ENCODE results near the gene TAS2R30.
A peak's percentile ranks its signal among the peaks of the same experiment; 100 is the strongest.

Gene TAS2R30

GRCh38 chr12:11134305-11134704 lies at the start of gene TAS2R30:
TSS of gene TAS2R30 (minus strand) at chr12:11134644. CDS start at chr12:11134244, 400 bp downstream.
- DNase-seq (ENCODE audit: low spot score), result no peak

- DNase-seq (ENCODE audit: low spot score), result no peak
These were observed 48.6 kb upstream of the TAS2R30 start for GRCh38 chr12:11183011-11183410.

GRCh38 chr12:11182529-11182928 lies 48.1 kb upstream of the TAS2R30 start:
- DNase-seq (ENCODE audit: low spot score), result no peak

DNA sequence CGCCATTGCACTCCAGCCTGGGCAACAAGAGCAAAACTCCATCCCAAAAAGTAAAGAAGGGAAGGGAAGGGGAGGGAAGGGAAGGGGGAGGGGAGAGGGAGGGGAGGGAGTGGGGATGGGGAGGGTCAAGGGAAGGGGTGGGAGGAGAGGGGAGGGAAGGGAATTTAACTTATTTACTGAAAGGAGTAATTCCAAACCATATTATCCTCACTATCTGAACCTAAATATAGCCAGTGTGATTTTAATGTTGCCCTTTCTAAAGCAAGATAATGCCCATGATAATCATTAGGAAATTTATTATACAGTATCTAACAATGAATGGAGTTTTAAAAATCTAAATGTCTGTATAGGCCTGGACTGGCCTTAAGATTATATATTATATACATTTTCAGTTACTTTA lies 43.8 kb upstream of the TAS2R30 start:
- DNase-seq (ENCODE audit: low spot score), result no peak

DNA sequence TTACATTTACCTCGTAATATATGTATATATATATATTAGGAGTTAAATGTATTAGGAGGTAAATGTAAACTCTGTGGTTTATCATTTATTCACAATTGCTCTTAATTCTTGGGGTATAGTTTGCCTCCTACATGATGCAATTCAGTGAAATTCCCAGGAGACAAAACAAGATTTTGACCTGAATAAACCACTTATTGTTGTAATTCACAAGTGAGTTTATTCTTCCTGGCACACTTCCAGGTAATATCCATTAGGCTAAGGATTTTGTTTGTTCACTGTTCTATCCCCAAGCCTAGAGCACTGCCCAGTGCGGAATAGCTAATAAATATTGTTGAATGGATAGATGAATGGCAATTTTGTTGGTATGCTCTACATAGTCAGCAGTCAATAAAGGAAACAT lies 39.6 kb upstream of the TAS2R30 start:
- no peak for DNase-seq (ENCODE audit: low spot score)

DNA sequence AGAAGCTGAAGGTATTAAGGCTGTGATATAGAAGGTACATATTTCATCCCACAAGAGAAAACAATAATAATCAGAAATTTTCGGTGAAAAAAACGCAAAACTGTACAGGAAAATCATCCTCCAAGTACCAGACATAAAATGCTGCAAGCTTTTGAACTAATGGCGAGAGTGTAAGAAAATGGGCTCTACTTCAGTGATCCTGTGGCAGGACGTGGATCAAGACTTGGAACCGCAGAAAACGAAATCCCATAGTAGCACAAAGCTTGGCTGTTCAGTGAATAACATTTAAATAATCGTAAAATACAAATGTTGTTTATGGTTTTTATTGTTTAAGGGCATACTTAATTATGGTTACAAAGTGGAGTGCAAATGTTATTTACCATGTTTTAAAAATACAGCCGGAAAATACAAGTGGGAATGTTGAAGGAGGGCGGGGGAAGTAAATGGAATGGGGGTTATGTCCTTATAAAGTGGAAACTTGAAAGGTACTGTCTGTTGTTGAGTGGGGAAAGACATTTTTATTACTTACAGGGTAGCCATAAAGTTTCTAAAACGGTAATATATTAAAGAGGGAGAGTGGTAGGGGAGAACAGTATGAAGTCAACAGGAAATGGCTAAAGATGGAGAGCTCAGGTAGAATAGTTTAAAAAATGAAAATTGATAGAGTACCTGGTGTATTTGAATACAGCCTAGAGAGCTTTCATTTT lies 37.7 kb upstream of the TAS2R30 start:
- no peak for DNase-seq (ENCODE audit: low spot score)

- DNase-seq (ENCODE audit: low spot score), result peak; percentile 87
These were observed 36.9 kb upstream of the TAS2R30 start, which contains the start of gene SMIM10L1 for GRCh38 chr12:11171145-11171968. TSS of gene SMIM10L1 (plus strand) at chr12:11171194. CDS start at chr12:11171357, 163 bp downstream.

DNA sequence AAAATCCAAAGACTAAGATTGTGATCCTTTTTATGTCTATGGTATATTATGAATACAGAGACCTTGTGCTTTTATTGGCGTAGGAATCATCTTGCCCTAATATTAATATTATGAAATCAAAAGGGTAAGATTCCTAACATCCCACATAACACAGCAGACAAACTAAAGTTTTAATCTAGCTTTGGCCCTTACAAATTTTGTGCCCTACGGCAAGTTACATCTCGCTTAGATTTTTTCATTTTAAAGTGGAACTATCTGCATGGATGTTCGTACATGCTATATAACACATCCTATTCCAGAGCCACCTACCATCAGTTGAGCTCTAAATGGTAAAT lies 36.3 kb upstream of the TAS2R30 start:
- DNase-seq (ENCODE audit: low spot score), result no peak

- no peak for DNase-seq (ENCODE audit: low spot score)
These were observed 31.9 kb upstream of the TAS2R30 start for GRCh38 chr12:11166300-11166699.

DNA sequence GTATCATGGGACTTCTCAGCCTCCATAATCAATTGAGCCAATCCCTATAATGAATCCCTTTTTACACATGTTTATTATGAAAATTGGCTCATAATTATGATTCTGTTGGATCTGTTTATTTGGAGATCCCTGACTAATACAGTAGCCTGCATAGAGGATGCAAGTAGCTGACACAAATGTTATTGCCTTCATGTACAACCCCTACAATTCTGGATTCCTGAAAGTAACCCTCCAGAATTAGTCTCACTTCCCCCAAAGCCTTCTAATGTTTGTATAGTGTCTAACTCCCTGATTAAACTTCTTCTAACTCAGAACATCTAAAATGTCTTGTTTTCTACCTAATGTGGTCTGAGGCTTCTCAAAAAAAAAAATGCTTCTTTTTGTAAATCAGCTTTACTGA lies 29.9 kb upstream of the TAS2R30 start:
- no peak for DNase-seq (ENCODE audit: low spot score)

- DNase-seq (ENCODE audit: low spot score), result no peak
These were observed 28.1 kb upstream of the TAS2R30 start for GRCh38 chr12:11162502-11162901.

DNA sequence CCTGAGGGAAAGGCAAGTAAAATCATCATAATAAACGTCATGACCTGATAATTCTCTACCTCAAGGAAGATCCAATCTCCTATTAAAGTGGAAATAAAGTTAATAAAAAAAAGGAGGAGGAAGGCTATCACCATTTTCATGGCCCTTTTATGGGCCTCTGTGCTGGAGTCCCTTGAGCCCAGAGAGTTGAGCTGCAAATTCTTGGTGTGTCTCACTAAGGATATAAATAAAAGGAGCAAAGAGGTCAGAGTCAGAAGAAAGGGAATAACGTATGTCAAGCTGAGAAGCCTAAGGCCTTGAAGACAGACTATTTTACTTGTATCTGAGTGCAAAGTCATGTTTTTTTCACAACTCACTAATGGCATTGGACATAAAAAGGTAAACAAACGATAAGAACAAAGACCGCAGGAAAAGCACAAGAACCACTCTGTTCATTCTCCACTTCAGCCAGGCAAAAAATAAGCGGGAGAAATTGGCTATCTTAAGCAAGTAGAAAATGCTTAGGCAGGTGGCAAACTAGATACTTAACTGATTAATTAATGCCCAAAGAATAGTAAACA lies 24.5 kb upstream of the TAS2R30 start:
- no peak for DNase-seq (ENCODE audit: low spot score)

GRCh38 chr12:11154400-11154925 lies 20.0 kb upstream of the TAS2R30 start:
- no peak for DNase-seq (ENCODE audit: low spot score)

DNA sequence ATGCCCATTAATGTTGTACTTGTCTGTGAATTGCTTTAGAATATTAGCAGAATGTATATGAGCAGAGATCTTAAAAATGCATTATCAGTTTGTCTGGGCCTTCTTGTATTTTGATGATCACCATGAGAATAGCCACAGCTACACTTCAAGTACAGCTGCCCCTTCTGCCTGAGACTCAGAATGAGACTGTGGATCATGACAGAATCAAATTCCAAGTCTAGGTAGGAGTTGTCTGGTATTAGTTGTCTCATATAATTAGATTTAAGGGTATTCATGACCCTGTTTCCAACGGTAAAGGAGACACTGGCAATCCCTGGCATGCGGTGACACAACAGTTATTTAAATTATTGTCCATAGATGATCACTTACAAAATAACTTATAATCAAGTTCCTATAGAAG lies 18.3 kb upstream of the TAS2R30 start:
- no peak for DNase-seq (ENCODE audit: low spot score)

- DNase-seq (ENCODE audit: low spot score), result no peak
These were observed 16.4 kb upstream of the TAS2R30 start for GRCh38 chr12:11150832-11151231.

DNA sequence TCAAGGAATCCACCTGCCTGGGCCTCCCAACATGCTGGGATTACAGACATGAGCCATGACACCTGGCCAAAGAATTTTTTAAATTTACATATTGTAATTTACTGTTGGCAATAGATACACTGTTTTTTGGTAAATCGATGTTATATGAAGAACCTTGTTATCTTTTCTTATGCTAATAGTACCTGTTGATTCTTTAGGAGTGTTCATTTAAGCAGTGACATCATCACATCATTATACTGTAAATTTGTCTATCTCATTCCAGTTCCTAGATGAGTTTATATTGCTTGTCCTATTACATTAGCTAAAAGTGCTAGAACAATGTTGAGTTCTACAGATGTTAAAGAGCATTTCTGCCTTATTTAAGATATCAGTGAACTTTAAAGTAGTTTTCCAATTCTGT lies 13.0 kb upstream of the TAS2R30 start:
- DNase-seq (ENCODE audit: low spot score), result no peak

- DNase-seq (ENCODE audit: low spot score), result no peak
These were observed 9.9 kb upstream of the TAS2R30 start for GRCh38 chr12:11144297-11144696.

DNA sequence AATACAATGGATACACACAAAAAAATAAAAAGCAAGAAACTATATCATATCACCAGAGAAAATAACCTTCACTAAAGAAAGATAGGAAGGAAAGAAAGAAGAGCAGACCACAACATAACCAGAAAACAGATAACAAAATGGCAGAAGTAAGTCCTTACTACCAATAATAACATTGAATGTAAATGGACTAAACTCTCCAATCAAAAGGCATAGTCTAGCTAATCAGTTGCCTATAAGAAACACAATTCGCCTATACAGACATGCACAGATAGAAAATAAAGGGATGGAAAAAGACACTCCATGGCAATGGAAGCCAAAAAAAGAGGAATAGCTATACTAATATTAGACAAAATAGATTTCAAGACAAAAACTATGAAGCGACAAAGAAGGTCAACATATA lies 8.9 kb upstream of the TAS2R30 start:
- DNase-seq (ENCODE audit: low spot score), result no peak

GRCh38 chr12:11136075-11136474 lies 1.6 kb upstream of the TAS2R30 start:
- DNase-seq (ENCODE audit: low spot score), result no peak

DNA sequence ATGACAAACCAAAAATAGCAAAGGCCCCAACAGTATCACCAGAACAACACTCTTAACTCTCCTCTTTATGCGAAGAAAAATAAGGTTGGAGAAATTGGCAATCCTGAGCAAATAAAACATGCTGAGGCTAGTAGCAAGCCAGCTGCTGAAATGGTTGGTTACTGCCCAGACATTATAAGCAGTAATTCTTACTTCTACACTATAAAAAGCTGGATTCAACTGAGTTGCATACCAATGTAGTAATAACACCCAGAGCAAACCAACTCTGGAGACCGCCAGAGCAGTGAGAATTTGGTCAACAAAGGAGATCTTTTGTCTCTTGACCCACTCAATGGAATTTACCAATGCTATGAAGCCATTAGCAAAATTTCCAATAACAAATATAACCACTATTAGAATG lies 628 bp downstream of the TAS2R30 start:
- no peak for DNase-seq (ENCODE audit: low spot score)

- no peak for DNase-seq (ENCODE audit: low spot score)
These were observed 1.3 kb downstream of the TAS2R30 start for GRCh38 chr12:11133162-11133561.

- no peak for DNase-seq (ENCODE audit: low spot score)
These were observed 3.4 kb downstream of the TAS2R30 start for GRCh38 chr12:11130999-11131398.

- no peak for DNase-seq (ENCODE audit: low spot score)
These were observed 4.1 kb downstream of the TAS2R30 start for GRCh38 chr12:11130382-11130781.

Measured in hematopoietic multipotent progenitor cell treated with erythropoietin and hydrocortisone succinate and interleukin-3 and kit ligand, for 17 days (in vitro differentiated cells).